GM12878 (cell line): ENCODE data around the gene SORCS2. TPM values are rescaled to one million over a fixed set of nuclear protein-coding genes. Genes with fewer than 3 reads are reported as not detected.

Experiments used
- ATAC-seq: fragments of 200-7000 bp; cut with Tn5 transposase; 3 replicates; pipeline ENCODE4 v1.9.1; 2020; ENCODE audit warnings: mild to moderate bottlenecking, moderate library complexity
- BruUV-seq: library from RNA; stranded (reverse); fragments of 400-500 nt; replicated peaks from 2 replicates; lab custom pipeline; 2021; lab: Mats Ljungman, UMichigan
- CTCF ChIA-PET: fragments of 300-600 bp; sonication (Branson Sonifier 250); formaldehyde crosslinking; extraction: SDS; loops from one replicate; lab custom pipeline; 2021; ENCODE audit warnings: inconsistent platforms; lab: Yijun Ruan, JAX
- POLR2A ChIA-PET: fragments of 350-600 bp; formaldehyde crosslinking; extraction: SDS; loops from one replicate; lab custom pipeline; 2021; ENCODE audit warnings: inconsistent platforms; lab: Charles Lee
- RAD21 ChIA-PET: fragments of 300-600 bp; sonication (Branson Sonifier 250); formaldehyde crosslinking; loops from one replicate; lab custom pipeline; 2023; ENCODE audit warnings: antibody characterized with exemption; ENCODE audit not compliant: unreplicated experiment; lab: Charles Lee
- SMC1A ChIA-PET: fragments of 300-600 bp; sonication (Branson Sonifier 250); formaldehyde crosslinking; loops from one replicate; lab custom pipeline; 2023; ENCODE audit not compliant: unreplicated experiment, uncharacterized antibody; lab: Charles Lee
- DNase-seq: peaks from one replicate; pipeline ENCODE4 v3.0.0-alpha.2; 2011; ENCODE audit warnings: low read depth, low spot score
- FAIRE-seq: peaks from 3 replicates; lab custom pipeline; 2011; peaks lifted over from hg19 to GRCh38; lab: Jason Lieb, UNC
- H2AFZ ChIP-seq: 2 replicates; pipeline ENCODE4 v1.6.0; 2011; ENCODE audit warnings: low read depth, low read length, control low read depth; ENCODE audit not compliant: control insufficient read depth
- H3K27ac ChIP-seq: 2 replicates; pipeline ENCODE4 v1.5.1; 2011; ENCODE audit warnings: control low read depth; ENCODE audit not compliant: control insufficient read depth, insufficient read depth
- H3K27me3 ChIP-seq, 2 experiments: replicated peaks in 1 of 2; 2 replicates each; pipeline versions ENCODE4 v1.6.0 to v1.6.1; 2011; ENCODE audit warnings: low read length in 1 of 2; ENCODE audit not compliant: control insufficient read depth in 2 of 2, insufficient read depth in 2 of 2
- H3K36me3 ChIP-seq, 2 experiments: 2 replicates each; pipeline ENCODE4 v1.5.1; 2011; ENCODE audit warnings: low read length in 1 of 2; ENCODE audit not compliant: control insufficient read depth in 2 of 2, insufficient read depth in 2 of 2
- H3K4me1 ChIP-seq: 2 replicates; pipeline ENCODE4 v1.6.1; 2011; ENCODE audit warnings: mild to moderate bottlenecking, low read length, moderate library complexity, mixed read lengths; ENCODE audit not compliant: control insufficient read depth, insufficient read depth
- H3K4me2 ChIP-seq: 2 replicates; pipeline ENCODE4 v1.6.0; 2011; ENCODE audit warnings: control low read depth; ENCODE audit not compliant: control insufficient read depth, insufficient read depth
- H3K4me3 ChIP-seq: fragments of 200-600 bp; sonication (generic); 2 replicates; pipeline ENCODE4 v1.5.1; 2016
- H3K79me2 ChIP-seq: 2 replicates; pipeline ENCODE4 v1.6.0; 2011; ENCODE audit warnings: low read length; ENCODE audit not compliant: control insufficient read depth, insufficient read depth
- H3K9ac ChIP-seq: 2 replicates; pipeline ENCODE4 v1.8.0; 2011; ENCODE audit warnings: low read length, control low read depth, mixed read lengths; ENCODE audit not compliant: control insufficient read depth, insufficient read depth
- H3K9me3 ChIP-seq: replicated peaks from 3 replicates; pipeline ENCODE4 v1.5.1; 2011; ENCODE audit warnings: mild to moderate bottlenecking, low read length; ENCODE audit not compliant: control insufficient read depth, insufficient read depth
- H4K20me1 ChIP-seq: 2 replicates; pipeline ENCODE4 v1.6.0; 2011; ENCODE audit not compliant: control insufficient read depth, insufficient read depth
- FOXM1 ChIP-seq: IDR thresholded peaks from 2 replicates; pipeline ENCODE4 v1.6.1; 2012; ENCODE audit warnings: low read depth, mild to moderate bottlenecking, inconsistent platforms, low read length, moderate library complexity
- HDAC6 ChIP-seq: fragments of 200-600 bp; sonication (generic); IDR thresholded peaks from one replicate; pipeline ENCODE4 v1.8.0; 2017; ENCODE audit warnings: antibody characterized with exemption; ENCODE audit not compliant: unreplicated experiment
- WGBS: methylation state at CpG from one replicate; pipeline ENCODE4 v1.1.6; 2016; ENCODE audit warnings: low lambda C conversion rate; ENCODE audit not compliant: insufficient replicate concordance, insufficient coverage; ENCODE audit errors: missing lambda C conversion rate; 5-methylcytosine and 5-hydroxymethylcytosine counted together
- in situ Hi-C: fragments of 300-500 bp; cut with MboI; formaldehyde crosslinking; loops from 9 replicates; pipeline ENCODE4 v1.14.3; 2018; ENCODE audit warnings: mixed read lengths
- intact Hi-C: fragments of 100-400 bp; cut with micrococcal nuclease; formaldehyde crosslinking; loops from one replicate; pipeline ENCODE4 v1.14.2; 2022; ENCODE audit not compliant: unreplicated experiment
- polyA plus RNA-seq, 11 experiments: library from polyadenylated mRNA; depleted of rRNA in 4 of 11; unstranded in 6 of 11; stranded (reverse) in 5 of 11; fragments of >200 nt; fragmentation: Nextera tagmentation in 4 of 11; fragmentation: Illumina TruSeq in 1 of 11; extraction: Ambion mirVana in 4 of 11; extraction: Trizol in 1 of 11; gene quantifications; 1 replicate in 1 of 11; 2 replicates in 10 of 11; pipeline versions ENCODE4 v1.2.1 to v1.2.3, GENCODE V29; 2011 to 2016; ENCODE audit warnings: inconsistent platforms in 2 of 11, missing spikeins in 2 of 11, low read depth in 1 of 11
- total RNA-seq, 4 experiments: library from RNA; depleted of rRNA in 3 of 4; stranded (reverse); fragments of >200 nt in 3 of 4; fragmentation: Illumina TruSeq in 1 of 4; extraction: Trizol in 1 of 4; gene quantifications; 2 replicates each; pipeline versions ENCODE4 v1.2.1 to v1.2.3, GENCODE V29; 2013 to 2021
- TF ChIP-seq, protein P1 (sequence below): fragments of 450-650 bp; IDR thresholded peaks from 2 replicates; pipeline ENCODE4 v1.6.1; 2017; ENCODE audit warnings: mild to moderate bottlenecking

Gene SORCS2
- total and polyA plus RNA-seq, 10 of the 15 experiments (the other 5 are each of a cell fraction or from before 2014, with no cell fraction given) = 0.01 to 0.15 (median 0.05) TPM; not detected in 5

DNA sequence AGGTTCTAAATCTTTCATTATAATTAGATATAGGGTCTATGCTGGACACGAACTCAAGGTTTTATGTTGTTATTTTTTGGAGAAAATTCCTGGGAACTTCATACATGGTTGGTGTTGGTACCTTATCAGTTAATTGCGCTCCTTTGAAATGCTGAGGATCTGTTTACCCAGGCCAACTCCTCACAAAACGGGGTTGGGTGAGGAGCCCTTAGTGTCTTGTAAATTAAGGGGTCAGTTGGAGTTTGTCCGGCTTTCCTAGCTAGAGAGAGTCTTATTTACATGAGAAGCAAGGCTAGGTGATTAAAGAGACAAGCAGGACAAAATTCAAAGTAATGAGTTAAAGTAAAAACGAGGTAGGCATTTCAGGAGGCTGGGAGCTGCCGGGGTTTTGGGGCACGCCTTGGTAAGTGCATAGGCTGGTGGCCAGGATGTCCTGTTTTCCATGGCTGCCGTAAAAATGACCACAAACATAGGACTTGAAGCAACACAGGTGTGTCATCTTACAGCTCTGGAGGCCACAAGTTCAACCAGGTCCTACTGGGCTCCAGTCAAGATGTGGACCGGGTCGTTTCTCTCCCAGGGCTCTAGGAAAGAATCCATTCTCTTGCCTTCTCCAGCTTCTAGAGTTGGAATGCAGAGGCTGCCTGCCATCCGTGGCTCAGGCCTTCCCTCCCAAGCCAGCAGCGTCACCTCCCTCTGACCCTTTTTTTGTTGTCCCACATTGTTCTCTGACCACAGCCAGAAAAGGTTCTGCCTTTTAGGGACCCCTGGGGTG, 222.6 kb downstream of the SORCS2 start:
- no peaks in the 10 kb centered on the region for H3K79me2 ChIP-seq
- intact Hi-C loops = no loop called here

More for the DNA sequence above, 222.6 kb downstream of the SORCS2 start:
- CTCF ChIA-PET = no interaction called here
- FAIRE-seq (no peak), ATAC-seq (no peak), DNase-seq (no peak)
- Histone ChIP-seq H3K27me3 (no peaks in the 10 kb centered on the region; a peak in 1 of 4 replicates), H3K4me1 (no peaks in the 10 kb centered on the region), H4K20me1 (no peaks in the 10 kb centered on the region), H2AFZ (no peak overlapping the region), H3K4me2 (no peak overlapping the region), H3K27ac (no peak overlapping the region), H3K4me3 (no peak overlapping the region), H3K9me3 (no peaks in the 10 kb centered on the region; the same call in 2 of the 3 replicates), H3K9ac (no peak overlapping the region), H3K36me3 (no peaks in the 10 kb centered on the region)
- in situ Hi-C loops = no loop called here
- RAD21 ChIA-PET = no interaction called here
- no peak for TF ChIP-seq FOXM1
- no peak for TF ChIP-seq HDAC6
- TF ChIP-seq, protein P1, sequence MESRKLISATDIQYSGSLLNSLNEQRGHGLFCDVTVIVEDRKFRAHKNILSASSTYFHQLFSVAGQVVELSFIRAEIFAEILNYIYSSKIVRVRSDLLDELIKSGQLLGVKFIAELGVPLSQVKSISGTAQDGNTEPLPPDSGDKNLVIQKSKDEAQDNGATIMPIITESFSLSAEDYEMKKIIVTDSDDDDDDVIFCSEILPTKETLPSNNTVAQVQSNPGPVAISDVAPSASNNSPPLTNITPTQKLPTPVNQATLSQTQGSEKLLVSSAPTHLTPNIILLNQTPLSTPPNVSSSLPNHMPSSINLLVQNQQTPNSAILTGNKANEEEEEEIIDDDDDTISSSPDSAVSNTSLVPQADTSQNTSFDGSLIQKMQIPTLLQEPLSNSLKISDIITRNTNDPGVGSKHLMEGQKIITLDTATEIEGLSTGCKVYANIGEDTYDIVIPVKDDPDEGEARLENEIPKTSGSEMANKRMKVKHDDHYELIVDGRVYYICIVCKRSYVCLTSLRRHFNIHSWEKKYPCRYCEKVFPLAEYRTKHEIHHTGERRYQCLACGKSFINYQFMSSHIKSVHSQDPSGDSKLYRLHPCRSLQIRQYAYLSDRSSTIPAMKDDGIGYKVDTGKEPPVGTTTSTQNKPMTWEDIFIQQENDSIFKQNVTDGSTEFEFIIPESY = no peak
- POLR2A ChIA-PET = no interaction called here
- 10% methylated on average over 12 of the region's 12 CpGs for WGBS
- BruUV-seq = no TSS peak
- SMC1A ChIA-PET = no interaction called here
